ENCODE measurements around the gene PROM2.
"Not testable (repeated sequence)": the region's sequence is repeated elsewhere in the genome, so short reads cannot be mapped to it uniquely, and the experiment has no call there.

PROM2 gene

DNA sequence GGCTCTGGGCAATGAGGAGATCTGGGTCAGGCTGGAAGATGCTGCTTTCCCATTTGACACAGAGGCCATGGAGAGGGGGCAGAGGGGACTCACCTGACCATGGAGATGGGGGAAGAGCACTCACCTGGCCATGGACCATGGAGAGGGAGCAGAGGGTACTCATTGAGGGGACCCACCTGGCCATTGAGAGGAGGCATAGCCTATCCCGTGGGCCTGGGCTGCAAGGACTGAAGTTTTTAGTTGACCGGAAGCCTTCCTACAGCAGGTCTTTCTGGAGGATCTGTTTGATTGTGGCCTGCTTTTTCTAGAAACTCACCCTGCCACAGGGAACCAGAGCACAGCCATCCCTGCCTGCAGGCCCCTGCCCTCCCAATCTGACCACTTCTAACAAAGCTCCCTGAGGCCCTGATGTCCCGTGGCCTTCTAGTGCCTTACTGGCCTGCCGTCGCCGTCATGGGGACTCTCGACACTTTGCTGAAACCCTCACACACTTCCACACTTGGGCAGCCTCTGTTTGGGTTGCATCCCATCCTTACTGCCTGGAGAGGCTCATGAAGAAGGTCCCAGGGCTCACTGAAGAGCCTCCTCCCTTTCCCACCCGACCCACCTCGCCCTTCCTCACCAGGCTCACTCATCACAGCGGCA lies 5.1 kb upstream of the PROM2 start:
- no peaks in the 10 kb centered on the region for H3K9me3 ChIP-seq
- no peak overlapping the region for H3K4me2 ChIP-seq
- TF ChIP-seq Cebpa-rat (IDR thresholded peaks at IDR 0.05): no peak
- no peak overlapping the region for H3K27ac ChIP-seq
- no peak overlapping the region for H3K4me3 ChIP-seq
- no peaks in the 10 kb centered on the region for H3K36me3 ChIP-seq
- no peak overlapping the region for H3K9ac ChIP-seq
- no peaks in the 10 kb centered on the region for H4K20me1 ChIP-seq
- no peaks in the 10 kb centered on the region for H3K27me3 ChIP-seq
- peaks cover 8% of the 10 kb centered on the region for H3K4me1 ChIP-seq

DNA sequence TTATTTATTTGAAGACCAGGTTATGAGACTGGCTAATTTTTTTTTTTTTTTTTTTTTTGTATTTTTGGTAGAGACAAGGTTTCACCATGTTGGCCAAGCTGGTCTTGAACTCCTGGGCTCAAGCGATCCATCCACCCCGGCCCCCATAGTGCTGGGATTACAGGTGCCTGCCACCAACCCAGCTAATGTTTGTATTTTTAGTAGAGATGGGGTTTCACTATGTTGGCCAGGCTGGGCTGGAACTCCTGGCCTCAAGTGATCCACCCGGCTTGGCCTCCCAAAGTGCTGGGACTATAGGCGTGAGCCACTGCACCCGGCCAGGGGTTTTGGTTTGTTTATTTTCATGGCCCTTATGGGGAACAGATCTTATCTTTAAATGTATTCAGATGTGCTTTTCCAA lies 4.5 kb upstream of the PROM2 start:
- H3K27ac ChIP-seq, H3K36me3 ChIP-seq, H3K4me3 ChIP-seq, H3K9ac ChIP-seq, H3K9me3 ChIP-seq, H4K20me1 ChIP-seq, H3K4me2 ChIP-seq, H3K27me3 ChIP-seq, H3K4me1 ChIP-seq: not testable (repeated sequence)

DNA sequence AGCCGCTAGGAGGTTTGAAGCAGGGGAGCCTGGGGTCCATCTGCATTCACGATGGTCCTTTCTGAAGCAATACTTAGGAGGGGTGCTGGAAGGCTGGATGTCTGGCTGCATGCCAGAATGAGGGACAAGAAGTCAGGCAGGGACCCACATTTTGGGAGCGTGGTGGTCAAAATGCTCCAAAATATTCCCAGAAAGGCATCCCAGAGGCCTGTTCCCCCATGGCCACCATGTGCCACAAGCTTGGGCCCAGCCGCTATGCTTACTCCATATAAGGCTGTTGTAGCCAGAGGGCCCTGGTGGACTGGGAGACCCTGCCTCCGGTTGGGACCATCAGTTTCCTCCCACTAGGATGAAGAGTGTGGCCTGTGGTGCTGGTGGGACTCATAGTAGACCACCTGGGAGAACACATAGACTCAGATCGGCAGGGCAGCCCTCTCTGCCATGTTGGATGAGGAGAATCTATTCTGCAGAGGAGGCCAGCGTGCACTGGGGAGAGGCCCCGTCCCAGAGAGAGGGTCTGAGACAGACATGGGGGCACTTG lies 3.6 kb upstream of the PROM2 start:
- TF ChIP-seq Cebpa-rat (IDR thresholded peaks at IDR 0.05): no peak
- no peak overlapping the region for H3K9ac ChIP-seq
- H3K4me1 ChIP-seq: peaks cover 8% of the 10 kb centered on the region
- no peaks in the 10 kb centered on the region for H3K36me3 ChIP-seq
- no peaks in the 10 kb centered on the region for H3K9me3 ChIP-seq
- no peak overlapping the region for H3K4me2 ChIP-seq
- no peaks in the 10 kb centered on the region for H4K20me1 ChIP-seq
- no peaks in the 10 kb centered on the region for H3K27me3 ChIP-seq
- no peak overlapping the region for H3K4me3 ChIP-seq
- no peak overlapping the region for H3K27ac ChIP-seq

DNA sequence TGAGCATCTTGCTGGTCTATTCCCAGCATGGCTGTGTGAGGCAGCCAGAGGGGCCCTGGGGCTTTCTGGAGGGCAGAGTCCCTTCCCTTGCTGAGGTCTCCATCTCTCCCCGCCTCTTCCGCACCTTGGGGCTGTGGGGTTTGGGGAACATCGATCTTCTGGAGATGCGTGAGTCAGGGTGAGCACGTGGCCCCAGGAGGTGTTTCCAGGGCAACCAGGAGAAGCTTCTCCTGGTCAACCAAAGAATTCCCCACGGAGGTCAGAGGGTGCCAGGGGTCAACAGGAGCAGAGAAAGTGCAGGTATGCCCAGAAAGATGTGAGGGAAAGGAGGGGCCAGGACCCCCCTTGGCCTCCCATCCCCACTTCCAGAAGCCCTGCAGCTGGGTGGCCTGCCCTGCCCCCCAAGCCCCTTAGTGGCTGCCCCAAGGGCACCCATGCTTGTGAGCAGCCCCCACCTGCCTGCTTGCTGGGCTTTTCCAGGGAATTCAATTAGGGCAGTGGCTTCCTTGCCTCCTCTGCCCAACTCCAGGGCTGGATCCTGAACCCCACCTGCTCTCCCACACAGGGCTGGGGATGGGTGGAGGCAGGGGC lies 2.8 kb upstream of the PROM2 start:
- Histone ChIP-seq H3K27ac (no peak overlapping the region), H3K27me3 (no peaks in the 10 kb centered on the region), H4K20me1 (no peaks in the 10 kb centered on the region), H3K36me3 (no peaks in the 10 kb centered on the region), H3K9me3 (no peaks in the 10 kb centered on the region), H3K4me2 (no peak overlapping the region), H3K9ac (no peak overlapping the region), H3K4me1 (peaks cover 7% of the 10 kb centered on the region), H3K4me3 (no peak overlapping the region)
- no peak for TF ChIP-seq Cebpa-rat (IDR thresholded peaks at IDR 0.05)

DNA sequence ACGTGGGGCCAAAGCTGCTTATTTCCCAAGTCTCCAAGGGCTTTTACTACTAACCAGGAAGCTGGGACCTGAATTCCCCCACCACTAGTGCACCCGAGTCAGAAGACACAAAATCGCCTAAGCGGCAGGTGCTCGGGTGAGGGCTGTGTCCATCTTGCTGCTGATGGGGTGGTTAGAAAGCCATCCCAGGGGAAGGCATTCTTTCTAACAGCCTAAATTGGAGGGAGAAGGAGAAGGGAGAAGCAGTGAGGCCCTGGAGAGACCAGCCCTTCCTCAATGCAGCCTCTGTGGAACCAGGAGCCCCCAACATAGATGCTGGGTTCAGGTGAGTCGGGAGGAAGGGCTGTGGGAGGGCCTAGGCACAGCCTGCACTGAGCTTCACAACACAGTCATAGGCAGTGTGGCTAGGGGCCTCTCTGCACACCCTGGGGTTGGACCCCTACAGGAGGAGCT lies 1.9 kb upstream of the PROM2 start:
- Histone ChIP-seq H4K20me1 (no peaks in the 10 kb centered on the region), H3K9ac (no peak overlapping the region), H3K4me3 (no peak overlapping the region), H3K36me3 (no peaks in the 10 kb centered on the region), H3K4me2 (no peak overlapping the region), H3K27ac (no peak overlapping the region), H3K27me3 (no peaks in the 10 kb centered on the region), H3K4me1 (no peaks in the 10 kb centered on the region), H3K9me3 (no peaks in the 10 kb centered on the region)
- TF ChIP-seq Cebpa-rat (IDR thresholded peaks at IDR 0.05): no peak

DNA sequence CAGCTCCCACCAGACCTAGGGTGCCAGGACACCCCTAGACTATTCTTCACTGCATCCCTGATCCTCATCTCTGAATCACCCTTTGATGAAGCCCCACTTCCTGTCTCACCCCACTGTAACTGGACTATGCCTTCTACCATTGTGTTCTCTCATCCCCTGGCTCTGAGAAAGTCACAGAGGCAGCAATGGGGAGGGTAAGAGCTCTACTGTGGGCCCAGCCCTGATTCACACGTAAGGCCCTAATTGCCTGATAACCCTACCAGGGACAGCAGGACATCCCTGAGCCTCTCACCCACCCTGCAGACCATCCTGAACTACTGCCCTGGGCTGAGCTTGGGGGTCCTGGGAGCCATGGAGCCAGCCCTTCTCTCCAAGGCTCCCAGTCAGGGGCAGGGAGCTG lies 1.5 kb upstream of the PROM2 start:
- H3K27ac ChIP-seq: no peak overlapping the region
- no peaks in the 10 kb centered on the region for H4K20me1 ChIP-seq
- H3K4me3 ChIP-seq: no peak overlapping the region
- H3K36me3 ChIP-seq: no peaks in the 10 kb centered on the region
- no peaks in the 10 kb centered on the region for H3K4me1 ChIP-seq
- H3K9me3 ChIP-seq: no peaks in the 10 kb centered on the region
- no peak overlapping the region for H3K4me2 ChIP-seq
- no peaks in the 10 kb centered on the region for H3K27me3 ChIP-seq
- TF ChIP-seq Cebpa-rat (IDR thresholded peaks at IDR 0.05): no peak
- H3K9ac ChIP-seq: no peak overlapping the region

DNA sequence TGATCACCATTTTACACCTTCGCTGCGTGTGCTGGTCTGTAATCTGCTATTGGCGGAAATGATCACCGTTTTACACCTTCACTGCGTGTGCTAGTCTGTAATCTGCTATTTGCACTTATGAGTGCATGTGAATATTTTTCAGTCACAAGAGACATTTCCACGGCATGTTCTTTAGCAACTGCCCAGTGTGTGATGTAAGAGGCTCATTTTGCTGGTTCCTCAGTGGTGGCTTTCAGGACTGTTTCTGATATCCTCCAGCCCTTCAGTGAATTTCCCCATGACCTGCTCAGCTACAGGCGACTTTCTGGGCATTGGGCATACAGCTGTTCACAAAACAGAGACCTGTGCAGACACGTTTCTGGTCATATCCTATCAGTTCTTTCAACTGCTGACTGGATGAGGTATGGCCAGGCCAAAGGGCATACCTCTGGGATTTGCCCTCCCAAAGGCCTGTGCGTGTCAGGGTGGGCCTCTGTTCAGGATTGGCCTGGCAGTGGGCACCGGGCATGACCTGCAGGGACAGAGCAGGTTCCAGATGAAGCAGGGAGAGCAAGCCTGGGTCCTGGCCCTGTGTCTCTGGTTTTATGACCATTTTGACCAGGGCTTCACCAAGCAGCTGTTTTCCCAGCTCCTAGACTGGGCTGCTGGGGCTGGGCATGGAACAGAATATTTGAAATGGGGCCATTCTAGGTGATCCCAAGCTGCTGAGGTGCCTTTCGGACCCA lies 521 bp upstream of the PROM2 start:
- Histone ChIP-seq H3K9ac (no peak overlapping the region), H3K27me3 (no peaks in the 10 kb centered on the region), H3K4me3 (no peak overlapping the region), H3K4me2 (no peak overlapping the region), H4K20me1 (no peaks in the 10 kb centered on the region), H3K9me3 (no peaks in the 10 kb centered on the region), H3K36me3 (no peaks in the 10 kb centered on the region), H3K27ac (no peak overlapping the region), H3K4me1 (no peaks in the 10 kb centered on the region)
- TF ChIP-seq Cebpa-rat (IDR thresholded peaks at IDR 0.05): no peak

DNA sequence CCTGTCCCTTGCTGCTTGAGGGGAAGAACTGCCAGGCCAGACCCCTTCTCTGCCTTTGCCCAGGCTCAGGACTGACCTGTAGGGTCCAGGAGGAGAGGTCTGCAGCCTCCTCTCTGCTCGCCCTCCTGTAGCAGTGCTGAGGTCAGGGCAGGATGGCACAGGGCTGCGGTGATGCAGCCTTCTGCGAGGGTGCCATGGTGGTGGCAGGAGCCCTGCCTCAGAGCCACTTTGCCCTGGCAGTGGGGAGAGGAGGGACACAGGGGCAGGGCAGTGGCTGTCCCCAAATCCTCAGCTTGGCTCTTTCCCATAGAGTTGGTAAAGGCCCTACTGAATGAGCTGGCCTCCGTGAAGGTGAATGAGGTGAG lies 884 bp downstream of the PROM2 start:
- H3K9ac ChIP-seq: no peak overlapping the region
- no peaks in the 10 kb centered on the region for H3K27me3 ChIP-seq
- no peaks in the 10 kb centered on the region for H3K36me3 ChIP-seq
- H3K27ac ChIP-seq: no peak overlapping the region
- no peak overlapping the region for H3K4me3 ChIP-seq
- no peaks in the 10 kb centered on the region for H3K4me1 ChIP-seq
- TF ChIP-seq Cebpa-rat (IDR thresholded peaks at IDR 0.05): no peak
- no peaks in the 10 kb centered on the region for H4K20me1 ChIP-seq
- no peaks in the 10 kb centered on the region for H3K9me3 ChIP-seq
- no peak overlapping the region for H3K4me2 ChIP-seq

DNA sequence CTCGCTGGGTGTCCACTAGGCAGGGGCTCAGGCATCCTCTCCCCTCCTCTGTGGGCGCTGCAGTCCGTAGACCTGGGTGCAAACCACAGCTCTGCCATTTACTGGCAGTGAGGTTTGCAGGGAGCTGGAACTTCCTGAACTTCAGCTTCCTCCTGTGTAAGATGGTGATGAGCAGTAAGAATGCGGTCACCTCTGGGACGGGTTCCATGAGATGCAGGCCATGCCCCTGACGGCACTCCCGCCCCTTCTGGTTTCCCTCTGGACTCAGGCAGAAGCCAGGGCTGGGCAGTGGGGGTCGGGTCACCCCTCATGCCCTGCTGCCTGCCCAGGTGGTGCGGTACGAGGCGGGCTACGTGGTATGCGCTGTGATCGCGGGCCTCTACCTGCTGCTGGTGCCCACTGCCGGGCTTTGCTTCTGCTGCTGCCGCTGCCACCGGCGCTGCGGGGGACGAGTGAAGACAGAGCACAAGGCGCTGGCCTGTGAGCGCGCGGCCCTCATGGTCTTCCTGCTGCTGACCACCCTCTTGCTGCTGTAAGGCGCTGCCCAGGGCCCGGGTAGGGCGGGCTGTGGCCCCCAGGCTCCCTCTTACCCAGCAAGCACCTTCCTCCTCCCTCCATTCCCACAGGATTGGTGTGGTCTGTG lies 1.5 kb downstream of the PROM2 start:
- H3K36me3 ChIP-seq: no peaks in the 10 kb centered on the region
- H3K4me3 ChIP-seq: no peak overlapping the region
- H3K9me3 ChIP-seq: no peaks in the 10 kb centered on the region
- H3K9ac ChIP-seq: no peak overlapping the region
- no peak overlapping the region for H3K4me2 ChIP-seq
- no peaks in the 10 kb centered on the region for H3K4me1 ChIP-seq
- no peaks in the 10 kb centered on the region for H4K20me1 ChIP-seq
- no peak overlapping the region for H3K27ac ChIP-seq
- no peak for TF ChIP-seq Cebpa-rat (IDR thresholded peaks at IDR 0.05)
- H3K27me3 ChIP-seq: no peaks in the 10 kb centered on the region
